Smooth muscle cell (in vitro differentiated cells): Measurements from ENCODE around the gene ZFP92. TPM values are rescaled to one million over a fixed set of nuclear protein-coding genes. Genes with fewer than 3 reads are reported as not detected.

ENCODE experiments used
- DNase-seq: peaks from one replicate; lab custom pipeline; 2025; ENCODE audit not compliant: unreplicated experiment; lab: John Stamatoyannopoulos, UW
- H2AFZ ChIP-seq: fragments of 200-600 bp; sonication (generic); 2 replicates; pipeline ENCODE4 v1.6.0; 2016; ENCODE audit warnings: antibody characterized with exemption, low read depth, mild to moderate bottlenecking
- H3F3A ChIP-seq: fragments of 200-600 bp; sonication (generic); 2 replicates; pipeline ENCODE4 v1.6.0; 2017; ENCODE audit warnings: antibody characterized with exemption, low read depth
- H3K27ac ChIP-seq: fragments of 200-600 bp; sonication (generic); 2 replicates; pipeline ENCODE4 v1.5.1; 2016; ENCODE audit warnings: low read depth, mild to moderate bottlenecking
- H3K27me3 ChIP-seq: fragments of 200-600 bp; sonication (generic); 2 replicates; pipeline ENCODE4 v1.6.1; 2016; ENCODE audit warnings: low read depth, mild to moderate bottlenecking
- H3K36me3 ChIP-seq: fragments of 200-600 bp; sonication (generic); 2 replicates; pipeline ENCODE4 v1.5.1; 2016; ENCODE audit warnings: low read depth
- H3K4me1 ChIP-seq: fragments of 200-600 bp; sonication (generic); 2 replicates; pipeline ENCODE4 v1.5.1; 2016; ENCODE audit warnings: low read depth
- H3K4me2 ChIP-seq: fragments of 200-600 bp; sonication (generic); 2 replicates; pipeline ENCODE4 v1.6.0; 2016; ENCODE audit warnings: mild to moderate bottlenecking
- H3K4me3 ChIP-seq: fragments of 200-600 bp; sonication (generic); 2 replicates; pipeline ENCODE4 v1.5.1; 2016; ENCODE audit warnings: mild to moderate bottlenecking
- H3K79me2 ChIP-seq: fragments of 200-600 bp; sonication (generic); 2 replicates; pipeline ENCODE4 v1.6.0; 2016; ENCODE audit warnings: low read depth, mild to moderate bottlenecking
- H3K9ac ChIP-seq: fragments of 200-600 bp; sonication (generic); 2 replicates; pipeline ENCODE4 v1.6.0; 2016; ENCODE audit warnings: low read depth
- H3K9me3 ChIP-seq: fragments of 200-600 bp; sonication (generic); replicated peaks from 2 replicates; pipeline ENCODE4 v1.5.1; 2016; ENCODE audit warnings: low read depth
- H4K20me1 ChIP-seq: fragments of 200-600 bp; sonication (generic); 2 replicates; pipeline ENCODE4 v1.6.0; 2016; ENCODE audit warnings: low read depth
- WGBS: methylation state at CpG from one replicate; pipeline ENCODE4 v1.1.7; 2016; ENCODE audit warnings: low lambda C conversion rate; 5-methylcytosine and 5-hydroxymethylcytosine counted together
- polyA plus RNA-seq: library from polyadenylated mRNA; unstranded; fragments of >200 nt; fragmentation: Nextera tagmentation; extraction: Ambion mirVana; gene quantifications from 2 replicates; pipeline ENCODE4 v1.2.1, GENCODE V29; 2016
- total RNA-seq: library from RNA; depleted of rRNA; stranded (reverse); fragments of >200 nt; gene quantifications from 2 replicates; pipeline ENCODE4 v1.2.3, GENCODE V29; 2014
- TF ChIP-seq, protein P1 (sequence below): fragments of 200-600 bp; sonication (generic); IDR thresholded peaks from 2 replicates; pipeline ENCODE4 v1.5.1; 2017; ENCODE audit warnings: borderline replicate concordance, mild to moderate bottlenecking, antibody characterized with exemption; ENCODE audit not compliant: insufficient read depth, poor library complexity, severe bottlenecking

Gene ZFP92
- total and polyA plus RNA-seq, 2 experiments from 2014 or later: 0.73 to 1.3 TPM

- no peaks in the 10 kb centered on the region for H3K36me3 ChIP-seq
- H4K20me1 ChIP-seq: no peaks in the 10 kb centered on the region
- TF ChIP-seq, protein P1, sequence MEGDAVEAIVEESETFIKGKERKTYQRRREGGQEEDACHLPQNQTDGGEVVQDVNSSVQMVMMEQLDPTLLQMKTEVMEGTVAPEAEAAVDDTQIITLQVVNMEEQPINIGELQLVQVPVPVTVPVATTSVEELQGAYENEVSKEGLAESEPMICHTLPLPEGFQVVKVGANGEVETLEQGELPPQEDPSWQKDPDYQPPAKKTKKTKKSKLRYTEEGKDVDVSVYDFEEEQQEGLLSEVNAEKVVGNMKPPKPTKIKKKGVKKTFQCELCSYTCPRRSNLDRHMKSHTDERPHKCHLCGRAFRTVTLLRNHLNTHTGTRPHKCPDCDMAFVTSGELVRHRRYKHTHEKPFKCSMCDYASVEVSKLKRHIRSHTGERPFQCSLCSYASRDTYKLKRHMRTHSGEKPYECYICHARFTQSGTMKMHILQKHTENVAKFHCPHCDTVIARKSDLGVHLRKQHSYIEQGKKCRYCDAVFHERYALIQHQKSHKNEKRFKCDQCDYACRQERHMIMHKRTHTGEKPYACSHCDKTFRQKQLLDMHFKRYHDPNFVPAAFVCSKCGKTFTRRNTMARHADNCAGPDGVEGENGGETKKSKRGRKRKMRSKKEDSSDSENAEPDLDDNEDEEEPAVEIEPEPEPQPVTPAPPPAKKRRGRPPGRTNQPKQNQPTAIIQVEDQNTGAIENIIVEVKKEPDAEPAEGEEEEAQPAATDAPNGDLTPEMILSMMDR: no peak
- H3F3A ChIP-seq: no peaks in the 10 kb centered on the region
- no peak for DNase-seq
- no peak overlapping the region for H3K9ac ChIP-seq
- no peaks in the 10 kb centered on the region for H3K9me3 ChIP-seq
- no peak overlapping the region for H3K4me3 ChIP-seq
- H3K27ac ChIP-seq: no peak overlapping the region
- H2AFZ ChIP-seq: no peak overlapping the region
- H3K79me2 ChIP-seq: no peaks in the 10 kb centered on the region
- WGBS: 81% methylated on average over 9 of the region's 9 CpGs
- H3K27me3 ChIP-seq: no peaks in the 10 kb centered on the region
- H3K4me1 ChIP-seq: no peaks in the 10 kb centered on the region
- no peak overlapping the region for H3K4me2 ChIP-seq
Measured at GRCh38 chrX:153380691-153381090, 30.6 kb upstream of the ZFP92 start.

- Histone ChIP-seq H3K27me3 (no peaks in the 10 kb centered on the region), H3K27ac (peak overlapping the region; percentile 95), H3K4me3 (no peak overlapping the region), H3K4me2 (peak overlapping the region; percentile 57), H3K4me1 (no peaks in the 10 kb centered on the region), H3K9ac (peak overlapping the region; percentile 82), H3K9me3 (no peaks in the 10 kb centered on the region), H4K20me1 (no peaks in the 10 kb centered on the region), H3F3A (no peaks in the 10 kb centered on the region), H3K79me2 (no peaks in the 10 kb centered on the region), H3K36me3 (no peaks in the 10 kb centered on the region), H2AFZ (no peak overlapping the region)
- TF ChIP-seq, protein P1: no peak
- 59% methylated on average over 12 of the region's 12 CpGs for WGBS
- peak; percentile 16 for DNase-seq
Measured at GRCh38 chrX:153381684-153382532, 29.4 kb upstream of the ZFP92 start.

DNA sequence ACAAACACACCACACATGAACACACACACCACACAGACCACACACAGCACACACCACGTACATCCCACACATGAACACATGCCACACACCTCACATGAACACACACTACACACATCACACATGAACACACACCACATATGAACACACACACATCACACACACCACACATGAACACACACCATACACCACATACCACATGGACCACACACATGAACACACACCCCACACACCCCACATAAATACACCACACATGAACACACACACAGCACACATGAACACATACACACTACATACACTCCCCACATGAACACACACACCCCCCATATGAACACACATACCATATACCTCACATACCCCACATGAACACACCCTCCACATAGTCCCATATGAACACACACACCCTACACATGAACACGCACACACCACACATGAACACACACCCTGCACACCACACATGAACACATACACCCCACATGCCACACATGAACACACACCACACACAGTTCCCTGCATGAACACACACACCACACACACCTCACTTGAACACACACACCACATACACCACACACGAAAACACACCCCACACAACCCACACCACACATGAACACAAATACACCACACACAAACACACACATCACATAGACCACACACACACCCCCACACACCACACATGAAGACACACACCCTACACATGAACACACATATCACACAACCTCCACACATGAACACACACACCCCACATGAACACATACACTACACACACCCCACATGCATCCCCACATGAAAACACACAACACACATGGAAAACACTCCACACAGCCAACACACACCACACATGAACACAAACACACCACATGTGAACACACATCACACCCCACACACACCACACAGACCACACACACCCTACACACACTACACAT lies 28.4 kb upstream of the ZFP92 start:
- no peak overlapping the region for H2AFZ ChIP-seq
- H3K4me2 ChIP-seq: no peak overlapping the region
- H3K4me1 ChIP-seq: no peaks in the 10 kb centered on the region
- H3K36me3 ChIP-seq: no peaks in the 10 kb centered on the region
- H3K27me3 ChIP-seq: no peaks in the 10 kb centered on the region
- H3K9me3 ChIP-seq: no peaks in the 10 kb centered on the region
- WGBS: 83% methylated on average over 2 of the region's 3 CpGs
- H3K4me3 ChIP-seq: no peak overlapping the region
- no peaks in the 10 kb centered on the region for H4K20me1 ChIP-seq
- no peaks in the 10 kb centered on the region for H3K79me2 ChIP-seq
- TF ChIP-seq, protein P1: no peak
- H3K27ac ChIP-seq: peak overlapping the region; percentile 95
- no peak overlapping the region for H3K9ac ChIP-seq
- no peak for DNase-seq
- H3F3A ChIP-seq: no peaks in the 10 kb centered on the region
